Measurements from ENCODE around the gene PLEKHA3. TPM values are rescaled to one million over a fixed set of nuclear protein-coding genes. Genes with fewer than 3 reads are reported as not detected.

The PLEKHA3 gene
- total and polyA plus RNA-seq, 9 donors: 11.4 to 20.7 (median 13.6) TPM

DNA sequence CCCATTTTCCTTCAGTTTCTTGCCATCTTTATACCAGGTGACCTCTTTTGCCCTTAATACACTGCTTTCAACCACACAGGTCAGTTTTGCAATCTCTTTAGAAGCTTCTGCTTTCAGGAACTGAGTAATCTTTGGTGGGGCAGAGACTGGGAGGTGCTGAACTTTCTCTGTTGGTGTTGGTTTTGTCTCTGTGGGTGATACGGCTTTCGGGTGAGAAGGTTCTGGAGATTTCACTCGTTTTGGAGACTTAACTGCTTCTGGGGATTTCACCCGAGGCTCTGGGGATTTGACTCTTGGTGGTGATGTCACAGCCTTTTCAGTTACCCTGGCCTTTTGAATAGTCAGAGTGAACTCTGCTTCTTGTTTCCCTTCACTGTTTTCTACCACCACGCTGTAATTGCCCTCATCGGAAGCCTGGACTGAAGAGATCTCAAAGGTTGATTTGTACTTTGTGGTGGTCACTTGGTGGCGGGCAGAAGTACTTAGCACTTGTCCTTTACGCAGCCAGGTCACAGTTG lies 50.4 kb downstream of the PLEKHA3 start:
- peaks cover 74% of the 10 kb centered on the region for H3K36me3 ChIP-seq (ENCODE audit: control insufficient read depth, insufficient read depth, low read length)
- DNase-seq: peak; percentile 14
- no peak overlapping the region for H3K27ac ChIP-seq (ENCODE audit: low read length)
- H3K9me3 ChIP-seq (replicated peaks; ENCODE audit: control insufficient read depth, low read depth, low read length): no peaks in the 10 kb centered on the region
- H3K4me3 ChIP-seq (ENCODE audit: low read length): no peak overlapping the region
- no peaks in the 10 kb centered on the region for H3K27me3 ChIP-seq (ENCODE audit: control insufficient read depth, insufficient read depth, low read length)
- WGBS (ENCODE audit: insufficient coverage): 78% methylated on average over 5 of the region's 8 CpGs
- no peaks in the 10 kb centered on the region for H3K4me1 ChIP-seq (ENCODE audit: control insufficient read depth, insufficient read depth, low read length)

DNA sequence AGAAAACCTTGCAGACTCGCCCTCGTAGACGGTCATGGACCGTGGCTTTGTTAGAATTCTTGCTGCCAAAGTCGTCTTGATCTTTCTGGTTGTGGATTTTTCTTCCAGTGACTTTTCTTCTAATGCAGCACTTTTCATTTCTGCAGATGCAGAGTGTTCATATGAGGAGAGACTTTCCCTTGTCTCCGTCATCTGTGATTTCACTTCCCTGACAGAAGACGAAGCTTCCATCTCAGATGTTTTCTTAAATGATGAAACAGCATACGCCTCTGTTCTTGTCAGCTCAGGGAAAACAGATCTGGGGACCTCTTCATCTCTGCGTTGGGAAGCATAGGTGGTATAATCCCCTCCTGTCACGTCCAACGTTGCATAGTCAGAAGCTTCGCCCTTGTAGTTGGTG lies 50.9 kb downstream of the PLEKHA3 start:
- WGBS (ENCODE audit: insufficient coverage): 94% methylated on average over 11 of the region's 12 CpGs
- Histone ChIP-seq H3K36me3 (ENCODE audit: control insufficient read depth, insufficient read depth, low read length) (peaks cover 75% of the 10 kb centered on the region), H3K9me3 (replicated peaks; ENCODE audit: control insufficient read depth, low read depth, low read length) (no peaks in the 10 kb centered on the region), H3K4me3 (ENCODE audit: low read length) (no peak overlapping the region), H3K27me3 (ENCODE audit: control insufficient read depth, insufficient read depth, low read length) (no peaks in the 10 kb centered on the region), H3K27ac (ENCODE audit: low read length) (no peak overlapping the region), H3K4me1 (ENCODE audit: control insufficient read depth, insufficient read depth, low read length) (no peaks in the 10 kb centered on the region)
- DNase-seq: peak; percentile 31

DNA sequence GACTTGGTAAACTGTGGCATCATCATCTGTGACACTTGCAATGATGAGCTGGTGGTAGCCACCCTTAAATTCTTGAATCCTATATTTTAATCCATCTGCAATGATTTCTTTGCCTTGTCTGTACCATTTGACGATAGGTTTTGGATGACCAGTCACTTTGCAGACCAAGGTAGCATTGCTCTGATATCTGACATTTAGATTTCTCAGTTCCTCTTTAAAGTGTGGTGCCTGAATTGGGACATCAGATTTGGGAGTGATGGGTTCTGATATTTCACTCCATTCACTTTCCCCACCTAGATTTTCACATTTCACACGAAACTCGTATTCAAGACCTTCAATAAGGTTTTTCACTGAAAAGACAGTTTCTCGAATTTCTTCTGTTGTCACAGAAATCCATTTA lies 55.8 kb downstream of the PLEKHA3 start:
- 81% methylated on average over 3 of the region's 4 CpGs for WGBS (ENCODE audit: insufficient coverage)
- H3K4me1 ChIP-seq (ENCODE audit: control insufficient read depth, insufficient read depth, low read length): no peaks in the 10 kb centered on the region
- DNase-seq: no peak
- H3K9me3 ChIP-seq (replicated peaks; ENCODE audit: control insufficient read depth, low read depth, low read length): no peaks in the 10 kb centered on the region
- no peaks in the 10 kb centered on the region for H3K27me3 ChIP-seq (ENCODE audit: control insufficient read depth, insufficient read depth, low read length)
- H3K4me3 ChIP-seq (ENCODE audit: low read length): no peak overlapping the region
- H3K36me3 ChIP-seq (ENCODE audit: control insufficient read depth, insufficient read depth, low read length): peaks cover 79% of the 10 kb centered on the region
- no peak overlapping the region for H3K27ac ChIP-seq (ENCODE audit: low read length)

DNA sequence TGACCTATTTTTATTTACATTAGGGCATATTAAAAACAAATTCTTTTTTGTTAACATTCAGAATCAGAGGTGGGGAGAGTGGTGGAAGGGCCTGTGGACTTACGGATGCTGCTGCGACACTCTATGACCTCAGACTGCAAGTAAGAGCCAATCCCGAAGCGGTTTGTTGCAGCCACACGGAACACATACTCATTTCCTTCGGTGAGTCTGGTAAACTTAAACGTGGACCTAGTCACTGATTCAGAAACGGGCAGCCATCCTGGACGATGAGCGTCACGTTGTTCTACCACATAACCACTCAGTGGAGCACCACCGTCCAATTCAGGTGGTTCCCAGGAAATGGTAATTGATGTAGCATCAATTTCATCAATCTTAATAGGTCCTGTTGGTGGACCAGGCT lies 61.9 kb downstream of the PLEKHA3 start:
- no peaks in the 10 kb centered on the region for H3K27me3 ChIP-seq (ENCODE audit: control insufficient read depth, insufficient read depth, low read length)
- no peak for DNase-seq
- H3K4me1 ChIP-seq (ENCODE audit: control insufficient read depth, insufficient read depth, low read length): no peaks in the 10 kb centered on the region
- no peak overlapping the region for H3K4me3 ChIP-seq (ENCODE audit: low read length)
- 95% methylated on average over 8 of the region's 12 CpGs for WGBS (ENCODE audit: insufficient coverage)
- peaks cover 72% of the 10 kb centered on the region for H3K36me3 ChIP-seq (ENCODE audit: control insufficient read depth, insufficient read depth, low read length)
- no peaks in the 10 kb centered on the region for H3K9me3 ChIP-seq (replicated peaks; ENCODE audit: control insufficient read depth, low read depth, low read length)
- no peak overlapping the region for H3K27ac ChIP-seq (ENCODE audit: low read length)

DNA sequence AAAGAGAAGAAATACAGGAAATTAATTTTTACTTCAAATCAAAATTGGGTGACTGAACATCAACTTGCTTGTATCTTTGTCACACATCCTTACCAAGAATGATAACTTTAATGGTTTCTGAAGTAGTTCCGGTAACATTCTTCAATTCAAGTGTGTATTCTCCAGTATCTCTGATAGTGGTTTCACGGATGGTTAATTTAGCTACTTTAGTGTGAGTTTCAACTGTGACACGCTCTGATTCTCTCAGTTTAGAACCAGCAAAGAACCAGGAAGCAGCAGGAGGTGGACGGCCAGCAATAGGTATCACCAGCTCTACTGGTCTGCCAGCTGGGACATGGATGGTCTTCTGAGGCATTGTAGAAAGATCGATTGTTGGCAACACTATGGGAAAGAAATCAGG lies 62.3 kb downstream of the PLEKHA3 start:
- Histone ChIP-seq H3K4me1 (ENCODE audit: control insufficient read depth, insufficient read depth, low read length) (no peaks in the 10 kb centered on the region), H3K9me3 (replicated peaks; ENCODE audit: control insufficient read depth, low read depth, low read length) (no peaks in the 10 kb centered on the region), H3K4me3 (ENCODE audit: low read length) (no peak overlapping the region), H3K27me3 (ENCODE audit: control insufficient read depth, insufficient read depth, low read length) (no peaks in the 10 kb centered on the region), H3K36me3 (ENCODE audit: control insufficient read depth, insufficient read depth, low read length) (peaks cover 73% of the 10 kb centered on the region), H3K27ac (ENCODE audit: low read length) (no peak overlapping the region)
- 66% methylated on average over 2 of the region's 5 CpGs for WGBS (ENCODE audit: insufficient coverage)
- DNase-seq: no peak

DNA sequence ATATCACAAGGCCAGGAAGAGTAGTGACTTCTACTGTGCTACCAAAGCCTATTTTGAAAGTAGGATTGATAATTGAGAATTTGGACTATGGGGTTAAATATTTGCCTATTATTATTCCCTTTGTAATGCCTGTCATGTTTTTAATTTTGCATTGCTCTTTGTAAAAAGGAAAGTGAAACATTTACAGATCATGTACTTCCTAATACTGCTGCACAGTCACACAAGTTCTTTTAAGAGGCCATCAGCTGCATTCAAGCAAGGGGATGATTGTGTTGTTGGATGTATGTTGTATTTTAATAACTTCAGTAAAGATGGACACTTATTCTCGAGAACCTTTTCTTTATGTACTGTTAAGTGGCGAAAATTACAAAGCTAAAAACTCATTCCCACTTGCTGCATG lies 70.1 kb downstream of the PLEKHA3 start:
- H3K4me3 ChIP-seq (ENCODE audit: low read length): no peak overlapping the region
- no peak overlapping the region for H3K27ac ChIP-seq (ENCODE audit: low read length)
- no peak for DNase-seq
- H3K36me3 ChIP-seq (ENCODE audit: control insufficient read depth, insufficient read depth, low read length): peaks cover 83% of the 10 kb centered on the region
- no CpG with 5 or more reads among the region's 2 CpGs for WGBS (ENCODE audit: insufficient coverage)
- H3K9me3 ChIP-seq (replicated peaks; ENCODE audit: control insufficient read depth, low read depth, low read length): no peaks in the 10 kb centered on the region
- H3K4me1 ChIP-seq (ENCODE audit: control insufficient read depth, insufficient read depth, low read length): no peaks in the 10 kb centered on the region
- H3K27me3 ChIP-seq (ENCODE audit: control insufficient read depth, insufficient read depth, low read length): no peaks in the 10 kb centered on the region

DNA sequence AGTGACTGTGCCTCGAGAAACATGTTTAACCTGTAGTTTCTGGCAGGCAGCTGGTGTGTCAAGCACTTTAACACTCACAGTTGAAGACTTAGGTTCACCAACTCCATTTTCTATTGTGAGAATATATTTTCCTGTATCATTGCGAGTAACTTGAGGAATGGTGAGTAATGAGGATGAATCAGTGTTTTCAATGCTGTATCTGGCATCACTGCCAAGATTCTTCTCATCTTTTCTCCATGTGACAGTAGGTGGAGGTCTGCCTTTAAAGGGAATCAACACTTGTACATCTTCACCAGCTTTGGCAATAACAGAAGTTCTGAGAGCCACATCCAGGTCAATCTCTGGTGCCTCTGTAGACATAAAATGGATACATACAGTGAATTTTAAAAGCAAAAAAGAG lies 72.8 kb downstream of the PLEKHA3 start:
- WGBS (ENCODE audit: insufficient coverage): no CpG with 5 or more reads among the region's 2 CpGs
- H3K4me1 ChIP-seq (ENCODE audit: control insufficient read depth, insufficient read depth, low read length): no peaks in the 10 kb centered on the region
- H3K36me3 ChIP-seq (ENCODE audit: control insufficient read depth, insufficient read depth, low read length): peaks cover 70% of the 10 kb centered on the region
- no peaks in the 10 kb centered on the region for H3K27me3 ChIP-seq (ENCODE audit: control insufficient read depth, insufficient read depth, low read length)
- no peak overlapping the region for H3K4me3 ChIP-seq (ENCODE audit: low read length)
- DNase-seq: no peak
- H3K27ac ChIP-seq (ENCODE audit: low read length): no peak overlapping the region
- H3K9me3 ChIP-seq (replicated peaks; ENCODE audit: control insufficient read depth, low read depth, low read length): no peaks in the 10 kb centered on the region

Other genes starting within 250 kb of the PLEKHA3 start
- 51.7 TPM for gene PRKRA, start 29.3 kb upstream of the PLEKHA3 start, total RNA-seq
- gene PRKRA, start 29.3 kb upstream of the PLEKHA3 start, polyA plus RNA-seq (ENCODE audit: insufficient read depth in 1 of 8, insufficient read length in 8 of 8, low replicate concordance in 1 of 8): 10 to 100 TPM; 41.0 to 56.1 (median 48.2) TPM
- gene PJVK, start 29.1 kb upstream of the PLEKHA3 start, total RNA-seq: 3.8 TPM
- gene PJVK, start 29.1 kb upstream of the PLEKHA3 start, polyA plus RNA-seq (ENCODE audit: insufficient read depth in 1 of 8, insufficient read length in 8 of 8, low replicate concordance in 1 of 8): 1 to 10 TPM; 2.2 to 7.4 (median 4.7) TPM
- gene FKBP7, start 1.9 kb upstream of the PLEKHA3 start, total RNA-seq: 69.3 TPM
- gene FKBP7, start 1.9 kb upstream of the PLEKHA3 start, polyA plus RNA-seq (ENCODE audit: insufficient read depth in 1 of 8, insufficient read length in 8 of 8, low replicate concordance in 1 of 8): 10 to 100 TPM; 45.1 to 74.7 (median 55.1) TPM